Kidney glomerular epithelial cell (primary cell): ENCODE results near the gene GRIK3.
"Not testable (repeated sequence)": the region's sequence is repeated elsewhere in the genome, so short reads cannot be mapped to it uniquely, and the experiment has no call there.

Experiments used
- DNase-seq: peaks from one replicate; lab custom pipeline; 2025; lab: John Stamatoyannopoulos, UW

The GRIK3 gene

GRCh38 chr1:36909359-36909758, 125.0 kb downstream of the GRIK3 start:
- DNase-seq = not testable (repeated sequence)

GRCh38 chr1:36908096-36908495, 126.2 kb downstream of the GRIK3 start:
- no peak for DNase-seq

GRCh38 chr1:36906555-36906954, 127.8 kb downstream of the GRIK3 start:
- DNase-seq = no peak

GRCh38 chr1:36905941-36906340, 128.4 kb downstream of the GRIK3 start:
- no peak for DNase-seq

GRCh38 chr1:36900128-36900527, 134.2 kb downstream of the GRIK3 start:
- no peak for DNase-seq

- DNase-seq = not testable (repeated sequence)
These were observed 136.5 kb downstream of the GRIK3 start for GRCh38 chr1:36897813-36898212.

- no peak for DNase-seq
These were observed 139.5 kb downstream of the GRIK3 start for GRCh38 chr1:36894824-36895223.

GRCh38 chr1:36890776-36891175, 143.5 kb downstream of the GRIK3 start:
- no peak for DNase-seq

- DNase-seq = no peak
These were observed 144.7 kb downstream of the GRIK3 start for GRCh38 chr1:36889478-36890226.

- DNase-seq = no peak
These were observed 145.4 kb downstream of the GRIK3 start for GRCh38 chr1:36888811-36889477.

- no peak for DNase-seq
These were observed 148.6 kb downstream of the GRIK3 start for GRCh38 chr1:36885540-36886357.

- DNase-seq = no peak
These were observed 149.5 kb downstream of the GRIK3 start for GRCh38 chr1:36884801-36885200.

GRCh38 chr1:36884029-36884701, 150.2 kb downstream of the GRIK3 start:
- no peak for DNase-seq

- no peak for DNase-seq
These were observed 150.9 kb downstream of the GRIK3 start for GRCh38 chr1:36883315-36883949.

- no peak for DNase-seq
These were observed 151.6 kb downstream of the GRIK3 start for GRCh38 chr1:36882536-36883285.

GRCh38 chr1:36881541-36881940, 152.8 kb downstream of the GRIK3 start:
- no peak for DNase-seq

- DNase-seq = no peak
These were observed 153.3 kb downstream of the GRIK3 start for GRCh38 chr1:36881068-36881405.

GRCh38 chr1:36880155-36881067, 153.9 kb downstream of the GRIK3 start:
- DNase-seq = no peak

- DNase-seq = no peak
These were observed 154.7 kb downstream of the GRIK3 start for GRCh38 chr1:36879613-36880012.

GRCh38 chr1:36876990-36877389, 157.3 kb downstream of the GRIK3 start:
- DNase-seq = no peak
